NCI-H146 (cell line): ENCODE results near the gene CDKAL1.

Experiments
- DNase-seq: peaks from one replicate; lab custom pipeline; 2025; lab: John Stamatoyannopoulos, UW

The CDKAL1 gene

DNA sequence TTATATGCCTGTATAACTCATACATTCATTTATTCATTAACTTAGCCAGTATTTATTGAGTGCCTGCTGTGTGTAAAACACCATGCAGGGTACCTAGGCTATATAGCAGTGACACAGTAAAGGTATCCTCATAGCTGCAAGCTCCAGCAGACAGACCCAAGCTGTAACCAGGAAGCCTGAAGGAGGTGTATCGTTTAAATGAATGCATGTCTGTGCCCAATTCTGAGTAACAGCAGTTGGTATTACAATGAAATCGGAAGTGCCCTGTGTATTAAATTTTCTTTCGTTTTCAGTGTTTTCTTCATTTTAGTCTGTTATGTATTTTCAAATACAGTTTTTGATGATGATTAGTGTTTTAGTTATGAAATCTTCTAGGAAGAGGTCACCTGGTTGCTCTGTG lies 573.5 kb downstream of the CDKAL1 start:
- DNase-seq: no peak

DNA sequence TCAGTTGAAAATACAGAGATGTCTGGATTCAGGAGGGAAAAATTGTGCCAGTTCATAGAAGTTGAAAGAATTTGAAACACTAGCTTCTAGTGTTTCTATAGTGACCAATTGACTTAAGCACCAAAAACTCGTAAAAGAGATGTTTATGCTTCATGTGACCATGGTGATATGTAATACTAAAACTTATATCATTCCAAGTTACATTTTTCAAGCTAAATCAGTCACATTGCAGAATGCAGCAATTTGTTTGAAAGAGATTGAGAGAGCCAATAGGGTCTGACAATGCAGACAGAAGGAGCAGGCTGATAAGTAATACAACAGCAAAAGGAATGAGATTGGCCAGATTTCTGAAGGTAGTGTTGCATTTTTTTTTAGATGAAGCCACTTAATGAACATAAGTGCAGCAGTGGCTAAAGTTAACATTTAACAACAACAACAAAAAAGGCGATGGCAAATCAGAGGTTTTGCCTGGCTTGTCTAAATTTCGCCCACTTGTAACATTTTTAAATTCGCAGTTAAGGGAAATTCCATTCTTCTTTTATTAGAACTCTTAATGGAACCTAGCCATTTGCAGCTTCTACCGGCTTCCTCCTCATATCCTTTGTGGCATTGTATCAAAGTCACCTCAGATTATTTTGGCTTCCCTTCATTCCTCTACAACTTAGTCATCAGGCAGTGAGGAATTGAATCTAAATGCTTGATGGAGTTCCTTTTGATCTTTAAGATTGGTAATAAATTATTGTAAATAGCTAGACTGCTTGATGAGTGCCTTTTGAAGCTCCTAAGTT lies 575.3 kb downstream of the CDKAL1 start:
- no peak for DNase-seq

DNA sequence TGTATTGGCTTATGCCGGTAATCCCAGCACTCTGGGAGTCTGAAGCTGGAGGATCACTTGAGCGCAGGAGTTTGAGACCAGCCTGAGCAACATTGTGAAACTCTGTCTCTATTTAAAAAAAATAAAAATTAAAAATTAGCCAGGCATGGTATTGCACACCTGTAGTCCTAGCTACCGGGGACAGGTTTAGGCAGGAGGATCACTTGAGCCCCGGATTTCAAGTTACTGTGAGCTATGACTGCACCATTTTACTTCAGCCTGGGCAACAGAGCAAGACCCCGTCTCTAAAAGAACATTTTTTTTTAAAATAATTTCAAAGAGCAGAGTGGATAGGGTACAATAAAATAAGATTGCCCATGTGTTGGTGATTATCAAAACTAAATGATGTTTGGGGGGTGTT lies 576.4 kb downstream of the CDKAL1 start:
- DNase-seq: no peak

DNA sequence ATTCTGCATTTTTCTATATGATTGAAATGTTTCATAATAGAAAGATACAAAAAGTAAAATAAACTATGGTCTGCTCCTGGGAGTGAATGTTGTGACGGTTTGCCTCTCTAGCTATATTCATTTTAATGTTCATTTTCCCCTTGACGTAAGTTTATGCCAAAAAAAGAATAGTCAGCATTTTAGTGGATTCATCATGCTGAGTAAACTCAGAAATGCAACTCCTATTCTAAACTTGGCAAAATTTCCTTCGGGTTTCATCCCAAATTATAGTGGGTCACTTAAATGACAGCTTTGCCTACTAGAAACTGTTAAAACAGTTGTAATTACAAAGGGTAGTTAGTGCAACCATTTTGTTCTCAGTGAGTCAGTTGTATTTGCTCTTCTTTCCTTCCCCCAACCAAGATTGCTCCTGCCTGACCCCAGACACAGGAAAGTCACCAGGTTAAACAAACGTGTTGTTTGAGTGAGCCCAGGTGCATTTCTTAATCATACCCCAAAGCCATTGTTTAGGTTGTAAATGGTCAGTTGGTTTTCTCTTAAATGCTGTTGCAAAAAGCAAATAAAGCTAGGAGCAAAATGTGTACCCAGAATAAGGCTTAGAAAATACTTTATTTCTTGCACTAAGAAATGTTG lies 577.0 kb downstream of the CDKAL1 start:
- DNase-seq: peak; percentile 93

DNA sequence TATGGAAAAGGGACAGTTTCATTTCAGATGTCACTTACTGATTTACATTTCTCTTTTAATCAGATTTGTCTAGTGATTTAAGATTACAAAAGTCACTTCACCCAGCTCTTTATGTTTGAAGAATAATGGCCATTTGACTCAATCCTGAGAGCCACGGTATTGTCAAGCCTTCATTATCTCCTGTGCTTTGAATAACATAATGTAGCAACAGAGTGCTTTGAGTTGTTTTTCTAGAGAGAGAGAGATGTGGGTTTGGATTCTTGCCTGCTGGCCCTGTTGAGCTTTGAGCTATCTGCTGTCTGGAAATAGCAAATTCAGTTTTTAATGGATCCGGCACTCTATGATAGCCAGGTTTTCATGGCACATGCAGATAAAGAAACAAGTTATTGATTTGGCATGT lies 580.9 kb downstream of the CDKAL1 start:
- DNase-seq: peak; percentile 15

DNA sequence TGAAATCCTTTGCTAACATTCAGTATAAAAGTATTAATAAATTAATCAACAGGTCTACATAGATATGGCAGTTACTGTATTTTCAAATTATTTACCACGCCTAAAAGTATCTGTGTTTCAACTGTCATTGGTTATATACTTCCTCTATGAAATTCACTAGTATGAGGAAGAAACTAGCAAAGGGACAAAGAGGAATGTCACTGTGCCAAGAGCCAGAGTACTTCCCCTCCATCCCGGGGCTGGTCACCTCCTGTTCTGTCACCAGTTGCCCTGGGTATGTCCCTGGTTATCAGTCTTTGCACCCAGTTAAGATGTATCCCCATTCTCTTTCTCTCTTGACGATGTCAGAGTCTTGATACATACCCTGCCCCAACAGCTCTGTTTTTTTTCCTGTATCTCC lies 582.5 kb downstream of the CDKAL1 start:
- DNase-seq: no peak

DNA sequence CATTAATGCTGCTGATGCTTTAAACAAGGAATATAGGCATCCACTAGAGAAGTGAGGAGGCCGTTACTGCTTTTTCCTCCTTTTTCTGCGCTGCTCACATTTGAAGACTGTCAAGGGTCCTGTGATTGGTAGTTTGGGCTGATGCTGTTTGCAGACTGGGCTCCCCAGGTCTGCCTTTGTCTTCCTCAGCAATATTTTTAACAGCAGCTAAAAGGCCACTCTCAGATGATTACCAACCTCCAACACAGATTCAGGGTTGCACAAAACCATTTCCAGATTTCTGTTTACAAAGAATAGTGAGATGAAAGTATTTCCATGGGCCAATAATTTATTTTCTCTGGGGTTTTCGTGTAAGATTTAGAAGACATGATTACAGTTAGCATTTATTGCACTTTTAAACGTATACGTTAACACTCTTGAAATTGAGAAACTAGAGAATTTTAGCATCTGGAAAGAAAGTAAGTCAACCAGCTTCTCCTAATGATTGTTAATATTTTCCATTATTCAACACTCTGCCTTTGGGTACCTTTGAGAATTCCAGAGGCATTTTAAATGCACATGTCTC lies 584.0 kb downstream of the CDKAL1 start:
- DNase-seq: no peak

DNA sequence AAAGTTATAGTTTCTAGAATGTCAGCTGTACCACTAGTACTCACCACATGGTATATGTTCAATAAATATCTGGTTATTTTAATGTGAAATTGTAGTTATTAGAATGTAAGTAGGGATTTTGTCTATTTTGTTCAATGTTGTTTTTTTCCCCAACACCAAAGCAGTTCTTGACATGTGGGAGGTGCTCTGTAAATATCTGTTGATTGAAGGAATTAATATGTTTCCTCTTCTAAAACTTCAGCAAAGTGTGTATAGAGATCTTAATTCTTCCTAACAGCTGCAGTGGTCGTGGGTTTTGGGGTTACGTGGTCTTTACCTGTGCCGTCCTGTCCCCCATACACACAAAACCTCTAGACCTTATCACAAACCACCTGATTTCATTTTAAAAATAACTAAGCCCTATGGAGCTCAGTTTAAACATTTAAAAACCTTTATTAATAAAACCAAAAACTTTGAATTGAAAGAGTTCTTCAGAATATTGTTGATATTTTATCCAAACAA lies 587.4 kb downstream of the CDKAL1 start:
- no peak for DNase-seq

DNA sequence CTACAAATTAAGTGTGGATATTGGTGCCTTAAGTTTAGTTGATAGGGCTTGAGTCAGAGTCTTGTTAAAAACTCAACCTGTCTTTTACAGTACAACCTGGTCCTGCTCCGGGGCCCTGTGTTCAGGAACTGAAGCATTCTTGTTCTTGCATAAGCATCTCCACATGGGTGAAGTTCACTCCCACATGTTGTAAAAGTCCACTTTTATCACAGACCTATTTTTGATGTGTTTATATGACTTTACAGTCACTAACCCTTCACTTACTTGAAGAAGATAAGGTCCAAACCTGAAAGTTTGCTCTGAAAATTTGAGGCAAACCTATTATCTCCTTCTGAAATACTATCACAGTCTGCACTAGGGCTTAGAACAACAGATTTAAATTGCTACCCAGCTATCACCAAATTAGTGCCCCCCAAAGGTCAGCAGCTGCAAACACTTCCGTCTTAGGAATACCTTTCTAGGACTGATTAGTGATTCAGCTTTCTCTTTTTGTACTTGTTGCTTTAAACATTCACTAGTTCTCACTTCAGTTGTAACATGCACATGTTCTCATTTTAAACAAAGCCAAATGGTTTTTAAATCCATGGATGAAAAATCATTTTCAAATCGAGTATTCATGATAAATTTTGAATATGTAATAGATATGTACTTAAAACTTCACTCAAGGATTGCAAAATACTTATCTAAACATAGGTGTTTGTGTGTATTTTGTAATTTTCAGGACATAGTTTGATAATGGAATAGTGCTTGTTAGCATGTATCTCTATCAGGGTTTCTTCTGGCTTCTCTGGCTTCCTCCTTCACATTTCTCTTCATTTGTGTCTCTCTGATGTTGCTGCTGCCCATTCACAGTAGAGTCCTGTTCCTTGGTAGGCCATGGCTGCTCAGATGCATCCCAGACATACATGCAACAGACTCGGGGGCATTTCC lies 589.5 kb downstream of the CDKAL1 start:
- peak; percentile 13 for DNase-seq

DNA sequence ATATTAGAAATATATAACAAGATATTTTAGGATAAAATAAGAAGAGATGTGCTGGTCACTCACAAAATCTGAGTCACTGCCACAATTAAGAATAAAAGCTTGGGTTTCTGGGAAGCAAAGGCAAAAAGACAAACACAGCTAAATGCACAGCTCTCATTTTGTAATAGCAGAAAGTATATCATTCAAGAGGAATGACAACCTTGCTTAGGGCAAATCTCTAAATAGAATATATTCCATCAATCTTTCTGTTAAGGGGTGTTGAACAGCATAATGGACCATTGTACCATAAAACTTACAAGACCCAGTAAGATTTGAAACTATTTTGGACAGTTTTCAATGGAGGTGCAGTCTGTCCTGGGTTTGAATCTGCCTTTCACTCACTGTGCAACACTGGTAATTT lies 594.3 kb downstream of the CDKAL1 start:
- DNase-seq: no peak

DNA sequence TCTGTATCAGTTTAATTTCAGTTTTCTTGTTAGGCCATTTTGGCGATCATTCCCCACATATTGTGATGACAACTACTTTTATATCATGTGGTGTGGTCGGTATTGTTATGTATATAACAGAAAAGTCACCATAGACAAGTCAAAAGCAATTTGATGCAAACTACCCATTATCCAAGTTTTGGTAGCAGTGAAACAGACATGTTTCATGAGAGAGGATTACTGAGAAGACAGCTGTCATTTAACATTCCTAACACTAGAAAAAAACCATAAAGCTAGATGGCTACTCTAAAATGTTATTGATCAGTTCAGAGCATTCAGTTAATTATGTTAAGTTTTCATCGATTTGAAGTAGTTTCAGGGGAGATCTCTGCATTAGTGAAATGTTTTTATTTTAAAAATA lies 597.1 kb downstream of the CDKAL1 start:
- no peak for DNase-seq

DNA sequence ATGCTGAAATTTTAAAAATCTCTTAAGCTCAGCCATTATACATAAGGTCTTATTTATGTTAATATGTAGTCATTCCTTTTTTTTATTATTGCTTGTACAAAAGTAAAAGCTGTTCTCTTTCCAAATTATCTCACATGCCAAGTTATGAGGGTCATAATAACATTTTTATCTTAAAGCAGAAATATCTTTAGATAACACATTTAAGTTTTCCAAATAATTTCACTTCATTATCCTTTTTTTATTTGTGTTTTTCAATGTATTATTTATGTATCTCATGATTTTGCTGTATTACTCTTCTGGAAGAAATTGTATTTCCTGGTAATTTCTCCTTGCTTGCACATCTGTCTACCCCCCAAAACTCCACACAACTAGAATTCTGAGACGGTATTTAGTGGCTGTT lies 598.2 kb downstream of the CDKAL1 start:
- DNase-seq: no peak

DNA sequence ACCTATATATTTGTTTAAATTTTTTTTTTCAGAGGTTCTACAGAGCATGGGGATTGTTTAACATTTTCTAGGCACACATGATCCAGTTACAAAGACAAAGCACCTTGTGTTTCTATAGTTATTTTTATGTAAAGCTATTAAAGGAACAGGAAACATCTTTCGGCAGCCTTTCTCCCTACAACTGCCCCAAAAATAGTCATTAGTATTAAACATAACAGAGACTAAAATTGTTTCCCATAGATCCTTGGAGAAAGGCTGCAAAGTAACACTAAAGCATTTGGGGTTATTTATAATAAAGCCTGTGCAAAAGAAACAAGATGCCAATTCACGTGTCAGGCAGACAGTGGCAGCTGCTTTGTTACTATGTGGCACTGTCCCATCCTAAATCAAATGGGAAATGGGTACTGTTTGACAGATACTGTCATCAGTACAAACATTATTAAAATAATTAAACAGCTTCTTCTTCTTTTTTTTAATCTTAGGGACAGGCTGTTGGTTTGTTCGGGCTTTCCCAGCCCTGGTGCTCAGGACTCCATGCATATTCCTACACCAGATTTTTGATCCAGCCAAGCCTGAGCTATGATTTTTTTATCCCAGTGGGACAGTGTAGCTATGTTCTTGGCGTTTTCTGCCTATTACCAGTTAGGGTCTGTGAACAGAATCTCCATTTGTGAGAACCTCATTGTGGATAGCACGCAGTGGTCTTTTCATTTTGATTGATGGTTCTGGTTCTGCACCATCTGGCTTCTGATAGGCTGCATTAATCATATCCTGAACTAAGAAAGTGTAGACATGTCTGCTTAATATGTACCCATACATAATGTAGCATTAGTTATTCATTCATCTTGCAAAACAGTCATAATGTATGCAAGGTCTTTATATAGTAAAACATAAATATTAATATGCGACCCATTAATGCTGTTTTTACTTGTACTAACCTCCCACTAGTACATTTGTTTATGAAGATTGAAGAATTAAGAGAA lies 598.9 kb downstream of the CDKAL1 start:
- peak; percentile 55 for DNase-seq

DNA sequence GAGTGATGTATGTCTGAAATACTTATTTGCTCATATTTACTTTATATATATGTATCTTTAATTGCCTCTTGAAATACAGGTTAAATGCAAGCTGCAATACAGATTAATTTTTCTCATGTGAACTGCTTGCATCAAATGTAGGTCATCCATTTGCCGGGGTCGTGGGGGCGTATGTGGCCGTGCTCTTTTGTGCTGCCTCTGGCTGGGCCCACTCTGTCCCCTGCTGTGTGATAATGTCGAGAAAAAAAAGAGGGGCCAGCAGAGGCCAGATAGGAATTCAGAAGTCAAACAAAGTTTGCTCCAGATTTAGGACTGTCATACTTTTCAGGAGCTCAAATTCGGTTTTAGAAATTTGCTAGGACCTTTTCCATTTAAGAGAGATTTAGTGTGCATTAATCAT lies 599.6 kb downstream of the CDKAL1 start:
- DNase-seq: peak; percentile 31

DNA sequence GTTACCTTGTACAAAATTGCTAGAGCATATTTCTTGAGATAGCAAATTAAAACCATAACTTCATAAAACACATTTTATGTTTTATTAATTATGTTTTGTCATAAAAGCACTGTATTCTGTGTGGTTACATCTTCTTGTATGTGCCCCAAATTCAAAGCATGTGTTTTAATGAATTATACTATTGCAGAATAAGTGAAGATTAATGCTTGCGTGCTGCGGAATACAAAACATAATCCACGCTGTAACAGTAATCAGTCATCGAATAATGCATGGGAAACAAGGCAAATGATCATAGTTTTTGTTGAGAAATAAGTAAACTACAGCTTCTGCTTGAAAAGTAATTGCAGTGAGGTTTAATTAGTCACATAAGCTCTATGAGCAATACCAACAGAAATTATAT lies 600.1 kb downstream of the CDKAL1 start:
- no peak for DNase-seq

DNA sequence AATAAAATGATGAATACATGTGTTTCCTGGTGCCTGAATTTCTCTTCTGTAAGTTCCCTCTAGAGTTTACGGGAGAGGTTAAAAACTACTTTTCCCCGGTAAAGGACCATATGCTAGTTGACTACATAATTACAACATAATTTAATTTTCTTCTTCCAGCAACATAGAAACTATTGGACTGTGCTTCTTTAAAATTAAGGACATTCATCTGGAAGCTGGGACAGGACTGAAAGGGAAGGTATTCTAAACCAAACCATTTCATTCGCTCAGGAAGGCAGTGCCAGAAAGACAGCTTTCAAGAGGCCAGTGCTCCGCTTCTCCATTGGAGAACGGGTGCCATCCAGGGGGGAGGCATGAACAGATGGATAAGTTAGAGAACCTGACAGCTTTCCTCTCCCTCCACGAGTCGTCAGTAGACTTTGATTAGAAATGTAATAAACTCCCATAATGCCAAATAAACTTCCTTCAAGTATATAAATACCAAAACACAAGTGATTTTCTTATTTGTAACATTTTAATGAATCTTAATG lies 601.3 kb downstream of the CDKAL1 start:
- no peak for DNase-seq

DNA sequence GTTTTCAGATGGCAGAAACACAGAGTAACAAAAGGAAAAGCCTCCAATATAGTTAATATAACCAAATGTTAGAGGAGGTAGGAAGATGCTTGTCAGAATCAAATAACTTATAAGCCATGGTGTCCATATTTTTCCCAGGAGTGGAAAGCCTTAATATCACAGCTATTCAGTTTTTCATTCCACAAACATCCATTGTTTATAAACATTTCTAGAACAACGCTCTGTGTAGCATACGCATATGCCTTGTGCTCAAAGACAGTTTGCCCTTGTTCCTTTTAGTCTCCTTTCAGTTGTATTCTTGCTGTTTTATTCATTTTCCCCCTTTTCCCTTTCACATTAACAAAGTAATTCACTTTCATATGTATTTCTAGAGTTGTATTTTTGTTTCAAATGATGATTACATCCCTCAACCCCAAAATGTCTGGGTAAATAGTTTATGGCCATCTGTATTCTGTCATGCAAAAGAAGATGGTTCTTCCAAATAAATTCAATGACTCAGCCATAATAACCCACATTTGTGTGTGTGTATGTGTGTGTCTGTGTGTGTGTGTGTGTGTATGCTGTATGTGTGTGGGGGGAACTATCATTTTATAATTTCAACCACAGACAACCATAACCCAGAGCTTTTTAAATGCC lies 603.6 kb downstream of the CDKAL1 start:
- no peak for DNase-seq

DNA sequence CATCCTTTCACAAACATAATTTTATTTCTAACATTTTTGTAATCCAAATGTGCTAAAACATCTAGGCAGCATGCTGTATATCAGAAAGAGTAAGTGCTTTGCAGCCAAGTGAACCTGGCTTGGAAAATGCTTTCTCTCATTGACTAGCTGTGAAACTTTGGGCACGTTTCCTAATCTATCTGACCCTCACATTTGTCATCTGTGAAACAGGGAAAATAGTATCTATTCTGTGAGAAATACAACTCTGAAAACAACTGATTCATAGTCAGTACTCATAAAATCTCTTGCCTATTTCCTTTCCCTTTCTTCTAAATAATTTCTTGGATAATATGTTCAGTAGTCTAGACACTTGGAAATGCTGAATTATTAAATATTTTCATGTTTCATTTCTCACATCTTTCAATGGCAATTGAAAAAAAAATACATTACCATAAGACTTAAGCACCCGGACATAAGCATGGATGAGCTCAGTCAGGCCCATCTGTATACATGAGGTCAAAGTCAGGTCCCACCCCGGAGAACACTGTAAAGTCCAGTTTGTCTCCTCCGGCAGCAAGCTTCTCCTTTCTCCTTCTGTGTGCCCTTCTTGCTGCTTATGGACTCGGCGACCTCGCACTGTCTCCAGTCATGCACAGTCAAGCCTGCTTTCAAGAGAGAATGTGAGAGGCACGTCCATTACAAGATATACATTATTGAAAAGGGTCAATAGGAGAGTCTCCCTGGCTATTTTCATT lies 604.2 kb downstream of the CDKAL1 start:
- DNase-seq: no peak

DNA sequence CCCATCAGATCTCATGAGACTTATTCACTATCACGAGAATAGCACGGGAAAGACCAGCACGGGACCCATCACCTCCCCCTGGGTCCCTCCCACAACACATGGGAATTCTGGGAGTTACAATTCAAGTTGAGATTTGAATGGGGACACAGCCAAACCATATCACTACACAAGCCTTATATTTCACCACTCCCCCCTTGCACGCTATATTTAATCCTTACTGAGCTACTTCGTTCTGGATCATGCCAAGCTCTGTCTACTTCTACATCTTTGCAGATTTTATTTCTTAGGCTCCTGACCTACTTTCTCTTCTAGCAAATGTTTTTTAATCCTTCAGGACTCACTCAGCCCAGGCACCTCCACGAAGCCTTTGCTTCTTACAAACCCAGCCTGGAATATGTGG lies 606.7 kb downstream of the CDKAL1 start:
- DNase-seq: no peak
